Measurements from ENCODE around the gene TRAF5.
A peak's percentile ranks its signal among the peaks of the same experiment; 100 is the strongest.
"Not testable (repeated sequence)": the region's sequence is repeated elsewhere in the genome, so short reads cannot be mapped to it uniquely, and the experiment has no call there.

The TRAF5 gene

DNA sequence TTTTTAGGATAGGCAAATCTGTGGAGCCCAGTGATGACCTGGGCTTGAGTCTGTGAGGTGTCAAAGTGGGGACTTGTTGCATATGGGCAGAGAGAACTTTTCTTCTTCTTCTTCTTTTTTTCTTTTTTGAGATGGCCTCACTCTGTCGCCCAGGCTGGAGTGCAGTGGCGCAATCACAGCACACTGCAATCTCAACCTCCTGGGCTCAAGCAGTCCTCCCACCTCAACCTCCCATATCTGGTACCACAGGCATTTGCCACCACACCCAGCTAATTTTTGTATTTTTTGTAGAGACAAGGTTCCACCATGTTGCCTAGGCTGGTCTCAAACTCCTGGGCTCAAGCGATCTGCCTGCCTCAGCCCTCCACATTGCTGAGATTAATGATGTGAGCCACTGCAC is 85.0 kb downstream of the TRAF5 start:
- H3K4me3 ChIP-seq (ENCODE audit: low read length): no peak overlapping the region
- no peak for DNase-seq (ENCODE audit: low read depth)

DNA sequence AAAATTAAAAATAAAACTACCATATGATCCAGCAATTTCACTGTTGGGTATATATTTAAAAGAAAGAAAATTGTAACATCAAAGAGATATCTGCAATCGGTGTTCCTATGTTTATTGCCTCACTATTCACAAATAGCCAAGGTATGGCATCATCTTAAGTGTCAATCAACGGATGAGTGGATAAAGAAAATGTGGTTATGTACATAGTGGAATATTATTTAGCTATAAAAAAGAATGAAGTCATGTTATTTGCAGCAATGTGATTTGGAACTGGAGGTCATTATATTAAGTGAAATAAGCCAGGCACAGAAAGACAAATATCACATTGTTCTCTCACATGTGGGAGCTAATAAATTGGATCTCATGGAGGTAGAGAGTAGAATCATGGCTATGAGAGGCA is 89.1 kb downstream of the TRAF5 start:
- no peak overlapping the region for H3K4me3 ChIP-seq (ENCODE audit: low read length)
- peak; percentile 18 for DNase-seq (ENCODE audit: low read depth)

More for the DNA sequence above, 85.0 kb downstream of the TRAF5 start:
- TF ChIP-seq, protein P1, sequence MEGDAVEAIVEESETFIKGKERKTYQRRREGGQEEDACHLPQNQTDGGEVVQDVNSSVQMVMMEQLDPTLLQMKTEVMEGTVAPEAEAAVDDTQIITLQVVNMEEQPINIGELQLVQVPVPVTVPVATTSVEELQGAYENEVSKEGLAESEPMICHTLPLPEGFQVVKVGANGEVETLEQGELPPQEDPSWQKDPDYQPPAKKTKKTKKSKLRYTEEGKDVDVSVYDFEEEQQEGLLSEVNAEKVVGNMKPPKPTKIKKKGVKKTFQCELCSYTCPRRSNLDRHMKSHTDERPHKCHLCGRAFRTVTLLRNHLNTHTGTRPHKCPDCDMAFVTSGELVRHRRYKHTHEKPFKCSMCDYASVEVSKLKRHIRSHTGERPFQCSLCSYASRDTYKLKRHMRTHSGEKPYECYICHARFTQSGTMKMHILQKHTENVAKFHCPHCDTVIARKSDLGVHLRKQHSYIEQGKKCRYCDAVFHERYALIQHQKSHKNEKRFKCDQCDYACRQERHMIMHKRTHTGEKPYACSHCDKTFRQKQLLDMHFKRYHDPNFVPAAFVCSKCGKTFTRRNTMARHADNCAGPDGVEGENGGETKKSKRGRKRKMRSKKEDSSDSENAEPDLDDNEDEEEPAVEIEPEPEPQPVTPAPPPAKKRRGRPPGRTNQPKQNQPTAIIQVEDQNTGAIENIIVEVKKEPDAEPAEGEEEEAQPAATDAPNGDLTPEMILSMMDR (IDR thresholded peaks at IDR 0.05; ENCODE audit: insufficient read depth, low read depth, low read length, missing control alignments): no peak

DNA sequence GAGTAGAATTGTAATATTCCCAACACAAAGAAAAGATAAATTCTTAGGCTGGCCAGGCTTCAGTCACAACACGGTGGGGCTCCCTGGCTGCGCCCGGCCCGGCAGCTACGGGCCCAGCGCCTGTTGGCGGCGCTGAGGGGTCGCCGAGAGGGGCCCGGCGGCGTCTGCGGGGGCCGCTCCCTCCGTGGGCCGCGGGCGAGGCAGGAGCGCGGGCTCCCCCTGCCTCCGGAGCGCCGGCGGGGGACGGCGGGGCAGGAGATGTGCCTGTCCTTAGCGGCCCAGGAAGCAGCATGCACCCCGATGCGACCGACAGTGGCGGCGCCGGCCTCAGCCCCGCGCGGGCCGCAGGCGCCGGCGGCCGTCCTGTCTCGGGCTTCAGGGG is 89.6 kb downstream of the TRAF5 start:
- not testable (repeated sequence) for DNase-seq (ENCODE audit: low read depth); H3K4me3 ChIP-seq (ENCODE audit: low read length)

More for the DNA sequence above, 89.1 kb downstream of the TRAF5 start:
- TF ChIP-seq, protein P1 (IDR thresholded peaks at IDR 0.05; ENCODE audit: insufficient read depth, low read depth, low read length, missing control alignments): no peak

DNA sequence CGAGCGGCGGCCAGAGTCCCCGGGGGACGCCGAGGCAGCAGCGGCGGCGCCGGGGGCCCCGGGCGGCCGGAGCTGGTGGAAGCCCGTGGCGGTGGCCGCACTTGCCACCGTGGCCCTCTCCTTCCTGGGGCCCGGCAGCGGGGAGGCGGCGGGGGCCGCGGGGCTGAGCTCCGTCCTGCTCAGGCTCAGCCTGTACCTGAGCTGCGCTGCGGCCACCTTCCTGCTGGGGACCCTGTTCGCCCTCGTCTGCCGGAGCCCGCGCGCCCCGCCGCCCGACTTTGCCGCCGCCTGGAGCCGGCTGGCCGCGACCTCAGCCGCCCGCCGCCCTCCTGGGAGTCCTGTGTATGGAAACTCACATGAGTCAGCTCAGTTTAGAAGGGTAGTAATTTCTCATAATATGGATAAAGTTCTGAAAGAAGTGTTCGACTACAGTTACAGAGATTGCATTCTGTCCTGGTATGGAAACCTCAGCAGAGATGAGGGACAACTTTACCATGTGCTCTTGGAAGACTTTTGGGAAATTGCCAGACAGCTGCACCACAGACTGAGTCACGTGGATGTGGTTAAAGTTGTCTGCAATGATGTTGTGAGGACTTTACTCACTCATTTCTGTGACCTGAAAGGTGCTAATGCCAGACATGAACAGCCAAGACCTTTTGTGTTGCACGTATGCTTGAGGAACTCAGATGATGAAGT is 90.1 kb downstream of the TRAF5 start:
- peak; percentile 54 for DNase-seq (ENCODE audit: low read depth)

DNA sequence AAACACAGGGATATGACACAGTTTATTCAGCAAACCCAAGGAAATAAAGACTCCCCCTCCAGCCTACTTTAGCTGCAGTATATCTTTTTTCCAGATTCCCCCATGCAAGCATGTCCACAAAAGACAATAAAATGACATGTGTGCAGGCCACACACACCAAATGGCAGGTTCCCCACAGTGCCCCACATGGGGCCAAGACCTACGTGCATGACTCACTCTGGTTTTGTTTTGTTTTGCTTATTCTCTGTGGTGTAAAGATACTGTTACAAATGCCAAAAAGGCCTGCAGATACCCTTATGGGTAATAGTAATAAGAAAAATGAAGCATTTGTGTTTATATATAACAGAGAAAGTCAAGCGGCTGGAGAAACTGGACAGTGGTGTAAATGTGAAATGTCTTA is 93.8 kb downstream of the TRAF5 start:
- DNase-seq (ENCODE audit: low read depth): peak; percentile 8
- no peak overlapping the region for H3K4me3 ChIP-seq (ENCODE audit: low read length)
- TF ChIP-seq, protein P1 (IDR thresholded peaks at IDR 0.05; ENCODE audit: insufficient read depth, low read depth, low read length, missing control alignments): no peak

More for the DNA sequence above, 90.1 kb downstream of the TRAF5 start:
- H3K4me3 ChIP-seq (ENCODE audit: low read length): peak overlapping the region; percentile 7

DNA sequence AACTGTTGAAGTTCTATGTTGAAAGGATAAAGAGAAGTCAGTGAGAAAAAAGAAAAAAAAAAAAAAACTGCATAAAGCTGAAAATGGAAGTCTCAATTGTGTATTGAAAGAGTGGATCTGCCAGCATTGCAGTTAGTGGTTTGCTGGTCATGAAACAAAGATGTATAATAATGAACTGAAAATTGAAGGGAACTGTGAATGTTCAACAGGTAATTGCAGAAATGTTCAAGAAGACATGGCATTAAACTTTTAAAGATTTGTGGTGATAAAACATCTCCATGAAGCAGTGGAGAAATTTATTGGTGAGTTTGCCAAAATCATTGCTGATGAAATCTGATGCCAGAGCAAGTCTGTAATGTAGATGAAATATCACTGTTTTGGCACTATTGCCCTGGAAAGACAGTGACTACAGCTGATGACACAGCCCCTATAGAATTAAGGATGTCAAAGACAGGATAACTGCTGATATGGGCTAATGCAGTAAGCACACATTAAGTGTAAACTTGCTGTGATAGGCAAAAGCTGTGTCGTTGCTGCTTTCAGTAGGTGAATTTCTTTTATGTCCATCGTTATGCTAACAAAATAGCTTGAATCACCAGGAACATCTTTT is 94.3 kb downstream of the TRAF5 start:
- no peak for DNase-seq (ENCODE audit: low read depth)

DNA sequence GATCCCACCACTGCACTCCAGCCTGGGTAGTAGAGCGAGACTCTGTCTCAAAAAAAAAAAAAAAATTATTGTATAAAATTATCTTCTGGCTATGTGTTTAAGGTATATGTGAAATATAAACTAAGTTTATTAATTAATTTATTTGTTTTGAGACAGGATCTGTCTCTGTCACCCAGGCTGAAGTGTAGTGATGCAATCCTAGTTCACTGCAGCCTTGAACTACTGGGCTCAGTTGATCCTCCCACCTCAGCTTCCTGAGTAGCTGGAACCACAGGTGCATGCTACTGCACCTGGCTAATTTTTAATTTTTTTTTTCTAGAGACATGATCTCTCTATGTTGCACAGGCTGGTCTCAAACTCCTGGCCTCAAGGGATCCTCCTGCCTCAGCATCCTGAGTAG is 97.4 kb downstream of the TRAF5 start:
- H3K4me3 ChIP-seq (ENCODE audit: low read length): no peak overlapping the region
- no peak for DNase-seq (ENCODE audit: low read depth)
- TF ChIP-seq, protein P1 (IDR thresholded peaks at IDR 0.05; ENCODE audit: insufficient read depth, low read depth, low read length, missing control alignments): no peak

More for the DNA sequence above, 94.3 kb downstream of the TRAF5 start:
- H3K4me3 ChIP-seq (ENCODE audit: low read length): no peak overlapping the region
- TF ChIP-seq, protein P1 (IDR thresholded peaks at IDR 0.05; ENCODE audit: insufficient read depth, low read depth, low read length, missing control alignments): no peak

Data from epithelial cell of esophagus (primary cell).